MM.1S (cell line): ENCODE data around the gene HTR3B.

Experiments used
- DNase-seq: peaks from one replicate; pipeline ENCODE4 v3.0.0-alpha.2; 2015
- H2AFZ ChIP-seq: fragments of 300-600 bp; sonication (generic); 2 replicates; pipeline ENCODE4 v1.6.0; 2016; ENCODE audit warnings: antibody characterized with exemption, low read length
- H3F3A ChIP-seq: fragments of 300-600 bp; sonication (generic); 2 replicates; pipeline ENCODE4 v1.6.1; 2016; ENCODE audit warnings: mild to moderate bottlenecking, antibody characterized with exemption, low read length, moderate library complexity, mixed read lengths; ENCODE audit not compliant: insufficient read depth
- H3K27ac ChIP-seq: fragments of 300-600 bp; sonication (generic); 2 replicates; pipeline ENCODE4 v1.5.1; 2016; ENCODE audit warnings: mild to moderate bottlenecking, low read length
- H3K27me3 ChIP-seq: fragments of 300-600 bp; sonication (generic); replicated peaks from 2 replicates; pipeline ENCODE4 v1.6.0; 2016; ENCODE audit warnings: low read length; ENCODE audit not compliant: insufficient read depth
- H3K36me3 ChIP-seq: fragments of 300-600 bp; sonication (generic); replicated peaks from 2 replicates; pipeline ENCODE4 v1.6.1; 2016; ENCODE audit warnings: mild to moderate bottlenecking, low read length, mixed read lengths; ENCODE audit not compliant: insufficient read depth
- H3K4me1 ChIP-seq: fragments of 300-600 bp; sonication (generic); 2 replicates; pipeline ENCODE4 v1.6.1; 2016; ENCODE audit warnings: low read length, mixed read lengths
- H3K4me2 ChIP-seq: fragments of 300-600 bp; sonication (generic); 2 replicates; pipeline ENCODE4 v1.6.0; 2016; ENCODE audit warnings: low read depth, low read length
- H3K4me3 ChIP-seq: fragments of 300-600 bp; sonication (generic); 2 replicates; pipeline ENCODE4 v1.5.1; 2016; ENCODE audit warnings: low read length, mixed read lengths
- H3K79me2 ChIP-seq: fragments of 300-600 bp; sonication (generic); 2 replicates; pipeline ENCODE4 v1.6.1; 2016; ENCODE audit warnings: mixed run types, low read length, mixed read lengths
- H3K9ac ChIP-seq: fragments of 300-600 bp; sonication (generic); 2 replicates; pipeline ENCODE4 v1.6.1; 2016; ENCODE audit warnings: low read length, mixed read lengths
- H3K9me2 ChIP-seq: fragments of 300-600 bp; sonication (generic); replicated peaks from 2 replicates; pipeline ENCODE4 v1.6.1; 2016; ENCODE audit warnings: mild to moderate bottlenecking, low read length, mixed read lengths; ENCODE audit not compliant: insufficient read depth
- H3K9me3 ChIP-seq: fragments of 300-600 bp; sonication (generic); replicated peaks from 2 replicates; pipeline ENCODE4 v1.6.1; 2016; ENCODE audit warnings: mild to moderate bottlenecking, low read length, mixed read lengths; ENCODE audit not compliant: insufficient read depth
- H4K20me1 ChIP-seq: fragments of 300-600 bp; sonication (generic); 2 replicates; pipeline ENCODE4 v1.6.1; 2016; ENCODE audit warnings: mild to moderate bottlenecking, low read length, moderate library complexity, mixed read lengths; ENCODE audit not compliant: insufficient read depth
- CTCF ChIP-seq: fragments of 300-600 bp; sonication (generic); IDR thresholded peaks from 2 replicates; pipeline ENCODE4 v1.5.1; 2016; ENCODE audit warnings: antibody characterized with exemption, low read length, mixed read lengths
- EZH2 ChIP-seq: fragments of 300-600 bp; sonication (generic); optimal IDR thresholded peaks from 2 replicates; pipeline ENCODE3; 2017; ENCODE audit warnings: low read depth, mild to moderate bottlenecking, antibody characterized with exemption, low read length, mixed read lengths
- EZH2phosphoT487 ChIP-seq: fragments of 300-600 bp; sonication (generic); IDR thresholded peaks from 2 replicates; pipeline ENCODE4 v1.6.1; 2018; ENCODE audit warnings: antibody characterized with exemption, low read length

HTR3B gene

GRCh38 chr11:113984781-113985180 is 80.2 kb downstream of the HTR3B start:
- no peaks in the 10 kb centered on the region for H4K20me1 ChIP-seq
- H3K36me3 ChIP-seq = no peaks in the 10 kb centered on the region
- H3K79me2 ChIP-seq = no peaks in the 10 kb centered on the region
- no peak overlapping the region for H3K9ac ChIP-seq
- no peaks in the 10 kb centered on the region for H3K9me2 ChIP-seq
- no peak for DNase-seq
- H3K9me3 ChIP-seq = no peaks in the 10 kb centered on the region
- H3K4me3 ChIP-seq = no peak overlapping the region
- H3K4me1 ChIP-seq = no peaks in the 10 kb centered on the region
- peaks cover 14% of the 10 kb centered on the region for H3K27me3 ChIP-seq
- no peak overlapping the region for H2AFZ ChIP-seq
- H3F3A ChIP-seq = no peaks in the 10 kb centered on the region
- no peak overlapping the region for H3K4me2 ChIP-seq
- no peak overlapping the region for H3K27ac ChIP-seq
- TF ChIP-seq EZH2 = no peak
- no peak for TF ChIP-seq CTCF
- TF ChIP-seq EZH2phosphoT487 = no peak

- peaks cover 9% of the 10 kb centered on the region for H3K27me3 ChIP-seq
- H3K27ac ChIP-seq = no peak overlapping the region
- TF ChIP-seq EZH2phosphoT487 (no peak), EZH2 (no peak), CTCF (no peak)
- no peaks in the 10 kb centered on the region for H3K9me2 ChIP-seq
- DNase-seq = no peak
- no peak overlapping the region for H3K4me2 ChIP-seq
- no peaks in the 10 kb centered on the region for H4K20me1 ChIP-seq
- H3K4me1 ChIP-seq = no peaks in the 10 kb centered on the region
- H3K79me2 ChIP-seq = no peaks in the 10 kb centered on the region
- H3K4me3 ChIP-seq = no peak overlapping the region
- no peak overlapping the region for H2AFZ ChIP-seq
- H3K9ac ChIP-seq = no peak overlapping the region
- H3F3A ChIP-seq = no peaks in the 10 kb centered on the region
- H3K9me3 ChIP-seq = no peaks in the 10 kb centered on the region
- H3K36me3 ChIP-seq = no peaks in the 10 kb centered on the region
Observed at GRCh38 chr11:113985906-113986305, 81.3 kb downstream of the HTR3B start.

GRCh38 chr11:113986351-113987140 is 82.0 kb downstream of the HTR3B start:
- H3F3A ChIP-seq = no peaks in the 10 kb centered on the region
- TF ChIP-seq EZH2phosphoT487 = no peak
- no peak for TF ChIP-seq EZH2
- no peak for TF ChIP-seq CTCF
- peaks cover 9% of the 10 kb centered on the region; the same call in 1 of the 2 replicates for H3K27me3 ChIP-seq
- DNase-seq = no peak
- no peak overlapping the region for H3K4me3 ChIP-seq
- no peak overlapping the region for H3K9ac ChIP-seq
- H3K4me1 ChIP-seq = no peaks in the 10 kb centered on the region
- H3K9me3 ChIP-seq = no peaks in the 10 kb centered on the region
- H3K9me2 ChIP-seq = no peaks in the 10 kb centered on the region
- no peak overlapping the region for H3K27ac ChIP-seq
- no peaks in the 10 kb centered on the region for H3K36me3 ChIP-seq
- H2AFZ ChIP-seq = no peak overlapping the region
- no peaks in the 10 kb centered on the region for H3K79me2 ChIP-seq
- no peak overlapping the region for H3K4me2 ChIP-seq
- H4K20me1 ChIP-seq = no peaks in the 10 kb centered on the region
